OCI-LY1 (cell line): ENCODE measurements around the gene SLC26A4.

Experiments
- EZH2 ChIP-seq: fragments of 200-600 bp; sonication (generic), shearing (Covaris generic); IDR thresholded peaks from 2 replicates; pipeline ENCODE4 v1.8.0; 2017; ENCODE audit warnings: borderline replicate concordance, mixed run types, mild to moderate bottlenecking, antibody characterized with exemption, low read length, moderate library complexity, mixed read lengths
- TF ChIP-seq, protein P1 (sequence below): fragments of 200-600 bp; sonication (generic), shearing (Covaris generic); IDR thresholded peaks from 2 replicates; pipeline ENCODE4 v1.5.1; 2017; ENCODE audit warnings: mild to moderate bottlenecking, antibody characterized with exemption, low read length, moderate library complexity, mixed read lengths

DNA sequence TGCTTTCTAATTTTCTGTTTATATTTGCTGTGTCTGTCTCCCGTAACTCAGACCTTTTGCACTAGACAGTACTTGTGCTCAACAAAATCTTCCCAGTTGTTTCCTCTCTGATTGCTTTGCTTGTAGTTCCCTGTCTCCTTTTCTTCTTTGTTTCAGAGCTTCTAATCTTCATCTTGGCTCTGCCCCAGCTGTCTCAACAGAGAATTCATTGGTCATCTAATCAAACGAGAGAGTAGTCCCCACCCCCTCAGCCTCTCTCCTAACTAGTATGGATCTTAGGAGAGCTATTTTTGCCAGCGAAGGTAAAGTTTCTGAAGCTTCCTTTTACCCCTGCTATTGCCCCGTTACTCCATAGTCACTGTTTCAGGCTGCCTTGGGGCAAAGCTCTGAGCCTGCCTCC lies 32.8 kb downstream of the SLC26A4 start:
- TF ChIP-seq, protein P1, sequence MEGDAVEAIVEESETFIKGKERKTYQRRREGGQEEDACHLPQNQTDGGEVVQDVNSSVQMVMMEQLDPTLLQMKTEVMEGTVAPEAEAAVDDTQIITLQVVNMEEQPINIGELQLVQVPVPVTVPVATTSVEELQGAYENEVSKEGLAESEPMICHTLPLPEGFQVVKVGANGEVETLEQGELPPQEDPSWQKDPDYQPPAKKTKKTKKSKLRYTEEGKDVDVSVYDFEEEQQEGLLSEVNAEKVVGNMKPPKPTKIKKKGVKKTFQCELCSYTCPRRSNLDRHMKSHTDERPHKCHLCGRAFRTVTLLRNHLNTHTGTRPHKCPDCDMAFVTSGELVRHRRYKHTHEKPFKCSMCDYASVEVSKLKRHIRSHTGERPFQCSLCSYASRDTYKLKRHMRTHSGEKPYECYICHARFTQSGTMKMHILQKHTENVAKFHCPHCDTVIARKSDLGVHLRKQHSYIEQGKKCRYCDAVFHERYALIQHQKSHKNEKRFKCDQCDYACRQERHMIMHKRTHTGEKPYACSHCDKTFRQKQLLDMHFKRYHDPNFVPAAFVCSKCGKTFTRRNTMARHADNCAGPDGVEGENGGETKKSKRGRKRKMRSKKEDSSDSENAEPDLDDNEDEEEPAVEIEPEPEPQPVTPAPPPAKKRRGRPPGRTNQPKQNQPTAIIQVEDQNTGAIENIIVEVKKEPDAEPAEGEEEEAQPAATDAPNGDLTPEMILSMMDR, result no peak
- TF ChIP-seq EZH2, result no peak
